ENCODE measurements around the gene ZBTB40. TPM values are rescaled to one million over a fixed set of nuclear protein-coding genes. Genes with fewer than 3 reads are reported as not detected.

ZBTB40 gene
- total RNA-seq, 1 experiment from 2014 or later, result 11.0 TPM

DNA sequence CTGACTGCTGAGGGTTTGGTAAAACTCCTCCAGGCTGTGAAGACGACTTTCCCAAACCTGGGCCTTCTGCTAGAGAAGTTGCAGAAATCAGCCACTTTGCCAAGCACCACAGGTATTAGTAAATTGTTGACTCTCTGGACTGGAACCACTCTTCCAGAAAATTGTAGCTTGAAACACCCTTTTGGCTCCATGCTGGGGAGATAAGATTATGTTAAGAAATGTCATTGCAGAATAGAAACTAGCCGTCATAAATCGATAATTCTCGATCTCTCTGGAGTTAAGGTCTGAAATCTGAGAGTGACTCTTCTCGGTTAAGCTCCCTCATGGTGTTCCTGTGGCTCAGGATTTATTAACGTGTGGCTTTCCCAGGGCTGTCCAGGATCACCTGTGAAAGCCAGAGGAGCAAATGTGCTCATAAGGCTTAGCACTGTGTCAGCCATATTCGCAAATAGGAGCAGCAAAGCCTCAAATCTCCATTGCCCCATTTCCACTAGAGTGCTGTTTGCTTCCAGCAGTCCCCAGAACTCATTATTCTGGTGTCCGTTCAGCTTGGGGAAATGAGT is 54.6 kb downstream of the ZBTB40 start:
- no peak for DNase-seq (ENCODE audit: low spot score)

DNA sequence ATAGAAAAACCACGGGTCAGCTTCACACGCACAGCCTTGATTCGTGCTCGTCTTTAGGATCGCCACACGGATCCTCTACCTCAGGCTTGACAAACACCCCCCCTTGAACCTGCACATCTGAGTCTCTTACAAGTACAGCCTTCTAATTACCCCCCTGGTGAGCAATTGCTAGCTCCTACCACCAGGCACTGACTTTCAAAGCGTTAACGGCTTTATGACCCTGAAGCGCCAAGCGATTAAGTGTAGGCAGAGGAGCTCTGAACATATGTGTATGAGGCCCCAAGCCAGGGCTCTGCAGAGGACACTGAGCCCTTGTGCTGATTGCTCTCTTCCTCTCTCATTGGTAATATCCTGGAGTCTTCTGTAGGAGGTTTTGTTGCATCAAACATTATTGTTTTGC is 55.9 kb downstream of the ZBTB40 start:
- no peak for DNase-seq (ENCODE audit: low spot score)

DNA sequence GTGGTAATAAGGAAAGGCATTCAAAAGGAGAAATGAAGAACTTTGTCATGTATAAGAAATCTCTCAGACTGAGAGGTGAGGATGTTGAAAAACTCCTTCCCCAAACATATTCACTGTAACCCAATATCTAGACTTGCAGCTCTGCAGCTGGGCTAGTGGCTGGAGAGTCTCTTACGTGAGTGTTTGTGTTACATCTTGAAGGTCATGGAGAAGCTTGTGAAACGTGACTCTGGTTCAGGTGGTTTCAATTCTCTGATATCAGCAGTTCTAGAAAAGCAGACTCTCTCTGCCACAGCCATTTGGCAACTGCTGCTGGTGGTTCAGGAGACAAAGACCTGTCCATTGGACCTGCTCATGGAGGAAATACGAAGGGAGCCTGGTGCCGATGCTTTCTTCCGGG is 56.7 kb downstream of the ZBTB40 start:
- DNase-seq (ENCODE audit: low spot score), result no peak

DNA sequence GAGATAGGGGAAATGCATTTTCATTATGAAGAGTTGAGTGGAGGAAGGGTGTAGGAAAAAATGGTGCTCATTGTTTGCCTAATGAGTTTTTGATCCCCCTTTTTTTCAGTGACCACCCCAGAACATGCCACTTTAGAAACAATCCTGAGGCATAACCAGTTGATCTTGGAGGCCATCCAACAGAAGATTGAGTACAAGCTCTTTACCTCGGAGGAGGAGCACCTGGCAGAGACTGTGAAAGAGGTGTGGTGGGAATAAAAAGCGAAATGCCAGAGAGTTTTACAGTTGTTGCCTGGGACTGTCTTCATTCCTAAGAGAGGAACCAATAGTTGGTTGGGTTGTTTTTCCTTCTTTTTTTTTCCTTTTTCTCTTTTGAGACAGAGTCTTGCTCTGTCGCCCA is 57.3 kb downstream of the ZBTB40 start:
- DNase-seq (ENCODE audit: low spot score), result no peak

DNA sequence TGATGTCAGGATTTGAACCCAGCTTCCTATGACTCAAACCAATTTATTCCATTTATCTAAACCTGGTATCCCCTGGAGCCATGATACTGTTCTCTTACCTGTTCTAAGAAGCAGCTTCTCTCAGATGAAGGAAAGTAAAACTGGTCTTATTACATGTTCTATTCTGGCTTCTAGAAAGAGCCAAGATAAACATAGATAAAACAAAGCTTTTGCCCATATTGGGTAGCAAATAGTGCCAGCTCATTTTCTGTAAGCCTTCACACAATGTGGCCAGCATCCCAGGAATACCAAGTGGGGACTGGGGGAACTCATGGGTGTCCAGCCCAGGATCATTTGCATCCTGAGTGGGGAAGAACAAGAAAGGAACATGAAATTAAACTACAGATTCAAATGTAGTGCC is 58.2 kb downstream of the ZBTB40 start:
- DNase-seq (ENCODE audit: low spot score), result no peak

DNA sequence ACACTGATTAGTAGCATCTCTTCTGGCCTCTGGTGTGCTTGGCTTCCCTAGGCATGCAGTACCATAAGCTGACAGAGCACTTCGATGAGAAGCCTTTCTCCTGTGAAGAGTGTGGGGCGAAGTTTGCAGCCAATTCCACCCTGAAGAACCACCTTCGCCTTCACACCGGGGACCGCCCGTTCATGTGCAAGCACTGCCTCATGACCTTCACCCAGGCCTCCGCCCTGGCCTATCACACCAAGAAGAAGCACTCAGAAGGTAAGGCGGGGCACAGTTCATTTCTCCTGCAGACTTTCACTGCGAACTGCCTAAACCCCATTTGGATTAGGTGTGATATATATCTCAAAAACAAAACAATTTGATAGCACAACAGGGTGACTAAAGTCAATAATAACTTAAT is 61.2 kb downstream of the ZBTB40 start:
- no peak for DNase-seq (ENCODE audit: low spot score)

DNA sequence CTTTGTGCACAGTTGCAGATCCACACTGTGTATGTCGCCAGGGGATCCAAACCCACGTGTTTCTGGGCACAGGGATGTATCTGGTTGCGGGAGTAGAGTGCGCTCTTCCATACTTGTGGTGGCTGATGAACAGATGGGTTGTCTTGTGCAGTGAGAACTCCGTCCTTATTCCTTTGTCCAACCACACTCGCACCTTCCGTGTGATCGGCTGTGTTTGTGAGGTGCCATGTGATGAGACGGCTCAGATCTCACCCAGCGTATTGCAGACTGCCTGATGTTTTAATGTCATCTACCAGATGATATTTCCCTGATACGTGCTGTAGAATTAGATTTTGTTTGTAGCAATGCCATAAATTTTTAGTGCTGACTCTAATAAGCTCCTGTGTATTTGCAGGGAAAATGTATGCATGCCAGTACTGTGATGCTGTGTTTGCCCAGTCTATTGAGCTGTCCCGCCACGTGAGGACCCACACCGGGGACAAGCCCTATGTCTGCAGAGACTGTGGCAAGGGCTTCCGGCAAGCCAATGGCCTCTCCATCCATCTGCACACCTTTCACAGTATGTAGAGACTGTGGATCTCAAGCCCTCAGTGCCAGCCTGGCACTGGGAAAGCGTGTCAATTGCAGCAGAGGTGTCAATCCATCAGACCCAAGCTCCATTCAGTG is 65.4 kb downstream of the ZBTB40 start:
- no peak for DNase-seq (ENCODE audit: low spot score)

DNA sequence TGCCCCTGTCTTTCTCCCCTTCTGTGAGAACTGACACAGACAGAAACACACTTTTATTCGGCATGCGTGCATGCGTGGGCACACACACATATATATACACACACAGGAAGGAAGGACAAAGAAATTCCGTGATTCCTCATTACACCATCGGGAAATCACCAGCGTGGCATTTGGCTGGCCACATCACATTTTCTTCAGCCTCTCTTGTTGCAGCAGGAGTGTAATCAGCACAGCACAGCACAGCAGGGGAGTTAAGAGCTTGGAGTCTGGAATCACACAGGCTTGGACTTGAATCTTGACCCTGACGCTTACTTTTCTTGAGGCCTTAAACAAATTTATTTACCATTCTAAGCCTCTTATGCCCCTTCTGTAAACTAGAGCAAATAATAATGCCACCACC is 66.3 kb downstream of the ZBTB40 start:
- DNase-seq (ENCODE audit: low spot score), result no peak

DNA sequence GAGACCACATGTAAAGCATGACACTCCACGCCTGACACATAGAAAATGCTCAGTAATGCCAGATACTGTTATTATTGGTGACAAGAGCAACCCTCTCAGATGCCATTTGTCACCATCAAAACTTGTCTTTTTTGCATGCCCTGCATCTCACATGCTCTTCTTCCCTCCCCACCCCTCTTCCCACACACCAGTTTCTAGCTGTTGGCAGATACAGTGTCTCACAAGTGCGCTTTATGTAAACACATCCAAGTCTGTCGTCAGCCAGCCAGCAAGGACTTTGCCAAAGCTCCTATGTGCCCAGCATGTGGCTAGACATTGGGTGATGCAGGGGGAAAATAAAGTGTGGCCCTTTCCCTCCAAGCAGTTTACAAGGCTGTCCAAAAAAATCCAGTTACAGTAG is 66.7 kb downstream of the ZBTB40 start:
- no peak for DNase-seq (ENCODE audit: low spot score)

DNA sequence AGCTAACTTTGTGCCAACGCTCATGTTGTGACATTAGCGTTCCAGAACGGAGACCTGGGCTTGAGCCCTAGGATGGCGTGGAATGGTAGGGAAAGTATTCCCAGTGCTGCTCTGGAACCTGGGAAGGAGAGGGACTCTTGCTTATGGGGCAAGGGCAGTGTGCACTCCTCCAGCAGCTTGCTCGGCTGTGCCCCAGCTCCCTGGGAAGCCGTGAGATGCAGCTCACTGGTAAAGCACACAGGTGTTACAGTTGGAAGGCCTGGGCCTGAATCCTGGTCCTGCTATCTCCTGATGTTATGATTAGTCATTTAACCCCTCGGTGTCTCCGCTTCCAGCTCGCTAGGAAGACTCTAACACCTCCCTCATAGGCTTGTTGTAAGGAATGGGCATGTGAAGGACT is 69.2 kb downstream of the ZBTB40 start:
- DNase-seq (ENCODE audit: low spot score), result no peak

DNA sequence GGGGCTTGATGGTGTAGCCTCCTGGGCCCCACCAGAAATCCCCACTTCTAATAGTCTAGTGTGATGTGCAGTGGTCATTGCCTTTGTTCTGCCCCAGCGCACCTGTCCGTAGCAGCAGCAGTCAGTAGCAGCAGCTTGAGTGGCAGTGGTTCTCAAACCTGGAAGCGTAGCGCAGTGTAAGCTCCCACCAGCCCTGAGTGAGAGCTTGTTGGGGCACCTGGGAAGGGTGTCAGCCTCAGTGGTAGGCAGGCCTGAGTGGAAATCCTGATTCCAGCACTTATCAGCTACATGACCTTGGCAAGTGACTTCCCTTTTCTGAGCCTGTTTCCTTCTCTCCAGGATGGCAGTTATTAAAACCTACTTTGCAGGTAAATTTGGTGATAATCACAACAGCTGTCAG is 70.0 kb downstream of the ZBTB40 start:
- DNase-seq (ENCODE audit: low spot score), result no peak

DNA sequence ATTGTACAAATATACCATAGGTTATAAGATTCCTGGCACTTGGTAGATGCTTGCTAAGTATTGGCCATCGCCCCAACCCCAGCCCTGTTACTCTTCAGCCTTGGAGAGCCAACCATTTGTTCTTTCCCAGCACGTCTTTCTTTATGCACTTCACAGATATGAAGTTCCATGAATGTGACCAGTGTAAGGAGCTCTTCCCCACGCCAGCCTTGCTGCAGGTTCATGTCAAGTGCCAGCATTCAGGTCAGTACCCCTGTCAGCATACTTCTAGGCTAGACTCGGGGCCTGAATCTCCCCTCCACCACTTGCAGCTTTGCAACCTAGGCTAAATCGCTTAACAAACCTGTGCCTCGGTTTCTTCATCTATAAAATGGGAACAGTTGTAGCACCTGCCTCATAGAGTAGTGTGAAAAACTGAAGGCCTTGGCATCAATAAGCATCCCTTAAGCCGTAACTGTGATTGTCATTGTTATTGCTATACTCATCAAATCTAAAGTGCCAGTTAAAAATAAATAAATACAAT is 70.6 kb downstream of the ZBTB40 start:
- no peak for DNase-seq (ENCODE audit: low spot score)

DNA sequence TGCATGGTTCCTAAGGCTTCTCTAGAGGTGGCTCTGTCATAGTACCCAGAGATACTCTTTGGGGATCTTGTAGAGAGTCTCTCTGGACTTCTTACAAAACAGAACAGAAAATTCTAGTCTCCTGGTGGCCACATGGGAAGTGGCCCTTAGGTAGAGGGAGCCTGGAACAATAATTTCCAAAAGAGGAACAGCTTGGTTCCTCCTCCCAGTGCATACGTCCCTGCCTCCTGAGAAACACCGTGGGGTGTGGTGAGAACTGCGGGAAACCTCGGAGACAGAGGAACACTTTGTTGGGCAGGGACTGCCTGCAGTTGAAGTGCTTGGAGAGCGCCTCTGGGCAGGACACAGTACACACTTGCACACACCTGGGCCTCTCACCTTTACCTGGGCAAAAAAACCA is 72.8 kb downstream of the ZBTB40 start:
- DNase-seq (ENCODE audit: low spot score), result no peak

DNA sequence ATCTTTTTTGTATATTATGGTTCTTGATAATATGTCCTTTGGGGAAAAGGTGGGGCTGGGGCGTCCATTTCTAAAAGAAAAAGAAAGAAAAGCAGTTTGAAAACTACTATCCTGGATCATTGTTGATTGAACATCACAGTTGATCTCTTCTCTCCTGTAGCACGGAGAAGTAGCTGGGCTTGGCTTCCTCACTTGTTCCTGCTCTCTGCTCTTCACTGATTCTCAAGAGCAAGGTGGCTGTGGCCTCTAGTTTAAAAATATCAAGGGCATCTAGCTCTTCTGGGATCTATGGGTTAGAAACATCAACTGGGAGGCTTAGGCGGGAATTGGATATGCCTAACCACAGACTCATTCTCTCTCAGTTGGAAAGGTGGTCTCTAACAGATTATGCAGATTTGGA is 73.6 kb downstream of the ZBTB40 start:
- no peak for DNase-seq (ENCODE audit: low spot score)

DNA sequence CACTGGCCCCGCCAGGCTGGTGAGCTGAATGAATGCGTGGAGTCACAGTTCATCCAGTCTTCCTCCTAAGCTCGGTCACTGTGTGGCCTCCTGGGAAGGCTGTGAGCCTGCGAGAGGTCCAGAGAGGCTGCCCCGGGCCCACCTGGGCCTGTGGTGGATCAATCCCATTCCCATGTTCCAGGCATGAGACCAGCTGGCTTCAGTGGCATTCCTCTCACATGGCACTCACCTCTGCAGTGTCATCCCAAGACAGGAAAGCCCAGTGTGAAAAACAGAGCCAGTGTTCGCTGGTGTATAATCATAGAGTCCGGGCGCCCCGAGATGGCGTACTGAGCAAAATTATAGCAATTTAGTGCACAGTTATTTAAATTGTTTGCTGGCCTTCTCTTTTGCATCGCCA is 74.0 kb downstream of the ZBTB40 start:
- no peak for DNase-seq (ENCODE audit: low spot score)

DNA sequence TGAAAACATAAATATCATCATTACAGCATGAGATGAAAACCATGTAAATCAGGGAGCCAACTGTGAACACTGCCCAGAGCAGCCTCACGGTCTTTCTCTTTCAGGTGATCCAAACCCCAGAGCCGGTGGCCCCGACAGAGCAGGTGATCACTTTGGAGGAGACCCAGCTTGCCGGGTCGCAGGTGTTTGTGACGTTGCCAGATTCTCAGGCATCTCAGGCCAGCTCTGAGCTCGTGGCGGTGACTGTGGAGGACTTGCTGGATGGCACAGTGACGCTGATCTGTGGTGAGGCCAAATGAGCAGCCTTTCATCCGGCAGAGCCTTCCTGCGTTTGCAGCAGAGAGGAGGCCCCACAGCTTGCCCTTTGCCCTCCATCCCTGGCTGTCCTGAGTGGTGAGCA is 74.4 kb downstream of the ZBTB40 start:
- DNase-seq (ENCODE audit: low spot score), result no peak

DNA sequence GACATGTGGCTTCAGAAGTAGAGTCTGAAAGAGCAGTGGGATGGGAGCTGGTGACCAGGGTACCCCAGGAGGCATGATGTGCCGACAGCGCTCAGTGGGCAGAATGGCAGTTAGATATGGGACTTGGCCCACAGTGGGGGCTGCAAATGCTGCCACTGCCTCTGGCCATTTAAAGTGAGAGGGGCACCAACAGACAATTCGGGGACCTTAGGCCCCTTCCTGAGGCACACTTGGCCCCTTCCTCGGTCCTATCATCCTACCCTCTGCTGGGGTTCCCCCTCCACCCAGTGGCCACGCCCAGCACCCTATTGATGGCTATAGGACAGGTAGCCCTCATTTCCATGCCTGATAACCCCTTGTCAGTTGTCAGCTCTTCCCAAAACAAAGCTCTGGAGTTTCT is 75.0 kb downstream of the ZBTB40 start:
- no peak for DNase-seq (ENCODE audit: low spot score)

DNA sequence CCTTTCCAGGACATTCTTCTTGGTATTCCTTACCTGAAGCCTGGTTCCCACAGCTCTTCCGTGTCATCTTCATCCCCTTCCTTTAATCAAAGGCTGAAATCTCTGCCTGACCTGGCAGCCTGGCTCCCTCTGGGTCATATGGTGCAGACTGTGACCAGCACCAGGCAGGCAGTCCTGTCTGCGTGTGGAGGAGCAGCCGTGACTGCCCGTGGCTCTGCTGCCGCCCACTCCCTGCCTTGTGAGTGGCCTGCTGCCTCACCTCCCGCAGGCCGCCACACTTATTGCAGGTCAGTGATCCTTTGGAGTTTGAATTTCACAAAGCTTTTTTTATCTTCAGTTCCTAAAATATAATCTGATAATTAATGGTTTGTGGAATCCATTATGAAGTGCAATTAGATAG is 75.5 kb downstream of the ZBTB40 start:
- no peak for DNase-seq (ENCODE audit: low spot score)

DNA sequence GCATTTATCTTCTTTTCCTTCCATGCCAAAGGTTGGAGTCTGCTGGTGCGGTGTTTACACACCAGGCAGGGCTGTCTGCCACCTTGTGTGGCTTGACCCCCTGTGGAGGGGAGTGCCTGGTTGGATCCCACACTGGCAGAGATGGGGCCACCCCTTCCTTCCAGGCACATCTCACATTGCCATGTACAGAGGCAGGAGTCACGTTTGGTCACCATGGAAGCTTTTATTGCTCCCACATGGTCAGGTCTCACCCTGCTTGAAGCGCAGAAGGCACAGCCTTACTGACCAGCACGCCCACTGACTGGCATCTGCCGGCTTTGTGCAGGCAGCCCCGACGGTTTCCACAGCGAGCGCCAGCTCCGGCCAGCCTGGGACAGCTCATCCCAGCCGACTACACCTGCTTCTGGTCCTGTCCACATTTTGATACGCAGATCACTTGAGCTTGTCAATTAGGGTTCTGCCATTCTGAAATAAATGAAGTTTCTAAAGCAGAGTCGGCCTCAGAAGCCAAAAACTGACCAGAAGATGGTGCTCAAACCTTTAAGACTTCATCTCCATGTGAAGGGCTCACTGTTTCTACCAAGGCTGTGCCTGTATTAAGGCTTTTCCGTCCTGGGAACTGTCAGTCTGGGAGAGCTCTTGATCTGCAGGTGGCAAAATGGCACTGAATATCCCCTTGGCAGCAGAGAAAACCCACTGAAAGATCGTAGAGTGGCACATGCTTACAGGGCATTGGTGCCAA is 76.1 kb downstream of the ZBTB40 start:
- DNase-seq (ENCODE audit: low spot score), result no peak

DNA sequence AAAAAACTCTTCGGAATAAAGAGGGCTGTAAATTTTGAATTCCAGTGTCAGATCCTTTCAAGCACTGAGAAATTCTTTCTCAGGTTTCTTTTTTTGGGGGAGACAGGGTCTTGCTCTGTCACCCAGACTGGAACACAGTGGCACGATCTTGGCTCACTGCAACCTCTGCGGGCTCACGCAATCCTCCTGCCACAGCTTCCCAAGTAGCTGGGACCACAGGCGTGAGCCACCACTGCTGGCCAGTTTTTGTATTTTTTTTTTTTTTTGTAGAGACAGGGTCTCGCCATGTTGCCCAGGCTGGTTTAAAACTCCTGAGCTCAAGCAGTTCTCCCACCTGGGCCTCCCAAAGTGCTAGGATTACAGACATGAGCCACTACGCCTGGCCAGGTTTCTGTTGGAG is 76.8 kb downstream of the ZBTB40 start:
- no peak for DNase-seq (ENCODE audit: low spot score)

DNA sequence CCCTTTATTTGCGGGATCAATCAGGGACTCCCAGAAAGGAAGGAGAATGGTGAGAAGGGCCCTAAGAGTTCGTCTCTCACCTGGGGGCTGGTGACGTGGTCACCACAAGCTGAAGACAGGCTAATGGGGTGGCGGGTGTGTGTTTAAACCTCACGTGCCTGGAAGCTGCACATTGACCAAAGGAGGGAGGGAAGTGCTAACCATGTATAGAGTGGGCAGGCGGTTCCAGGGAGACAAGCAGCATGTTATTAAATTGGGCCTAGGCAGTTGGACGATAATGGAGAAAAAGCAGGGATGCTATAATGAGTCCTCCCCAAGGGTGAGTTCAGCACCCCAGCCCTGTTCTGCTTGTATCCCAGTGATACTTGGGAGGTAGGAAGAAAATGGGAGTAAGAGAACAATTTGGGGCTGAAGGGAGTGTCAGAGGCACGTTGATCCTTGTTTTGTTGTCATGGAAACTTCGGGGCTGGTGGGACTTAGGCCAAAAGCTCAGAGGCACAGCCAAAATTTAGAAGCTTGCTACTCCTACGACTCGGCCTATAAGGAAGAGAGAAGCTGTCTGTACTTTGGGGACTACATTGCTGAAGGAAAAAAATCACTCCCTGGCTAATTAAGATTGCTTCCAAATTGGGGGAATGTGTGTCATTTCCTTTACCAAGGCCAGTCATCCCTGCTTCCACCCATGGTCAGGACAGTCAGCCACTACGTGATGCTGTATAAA is 78.4 kb downstream of the ZBTB40 start:
- no peak for DNase-seq (ENCODE audit: low spot score)

DNA sequence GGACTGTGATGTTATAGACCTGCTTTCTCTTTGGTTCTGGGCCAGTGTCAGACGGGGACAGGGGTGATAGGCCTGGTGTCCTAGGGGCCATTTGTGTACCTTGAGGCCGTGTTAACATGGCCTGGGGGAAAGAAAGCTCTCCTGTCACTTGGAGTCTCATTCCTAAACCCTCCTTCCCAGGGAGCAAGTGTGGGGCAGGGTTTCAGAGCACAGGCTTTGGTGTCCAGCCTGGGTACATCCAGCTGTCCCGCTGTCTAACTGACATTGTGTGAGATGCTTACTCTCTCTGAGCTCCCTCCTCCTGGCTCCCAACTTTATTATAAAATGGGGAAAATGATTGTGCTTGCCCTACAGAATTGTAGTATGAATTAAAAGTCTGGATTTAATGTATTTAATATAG is 79.1 kb downstream of the ZBTB40 start:
- DNase-seq (ENCODE audit: low spot score), result no peak

DNA sequence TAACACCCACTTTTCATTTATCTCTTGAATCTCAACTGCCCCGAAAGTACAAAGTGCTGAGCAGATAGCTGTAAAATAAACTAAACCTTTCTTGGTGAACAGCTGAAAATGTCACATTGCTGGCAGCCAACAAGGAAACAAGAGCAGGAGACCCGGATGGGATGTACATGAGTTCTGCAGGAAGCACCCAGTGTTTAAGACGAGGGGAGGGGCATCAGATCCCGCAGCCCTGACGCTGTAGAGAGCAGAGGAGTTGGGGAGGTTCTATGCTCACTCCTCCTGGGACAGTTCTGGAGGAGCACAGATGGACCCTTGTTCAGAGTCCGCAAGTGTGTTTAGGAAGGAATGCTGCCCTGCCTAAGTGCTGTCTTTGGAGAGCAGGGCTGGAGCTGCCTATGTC is 79.6 kb downstream of the ZBTB40 start:
- no peak for DNase-seq (ENCODE audit: low spot score)

Data from A172 (cell line).